ENCODE measurements around the gene D2HGDH.
"Not testable (repeated sequence)": the region's sequence is repeated elsewhere in the genome, so short reads cannot be mapped to it uniquely, and the experiment has no call there.

The D2HGDH gene

DNA sequence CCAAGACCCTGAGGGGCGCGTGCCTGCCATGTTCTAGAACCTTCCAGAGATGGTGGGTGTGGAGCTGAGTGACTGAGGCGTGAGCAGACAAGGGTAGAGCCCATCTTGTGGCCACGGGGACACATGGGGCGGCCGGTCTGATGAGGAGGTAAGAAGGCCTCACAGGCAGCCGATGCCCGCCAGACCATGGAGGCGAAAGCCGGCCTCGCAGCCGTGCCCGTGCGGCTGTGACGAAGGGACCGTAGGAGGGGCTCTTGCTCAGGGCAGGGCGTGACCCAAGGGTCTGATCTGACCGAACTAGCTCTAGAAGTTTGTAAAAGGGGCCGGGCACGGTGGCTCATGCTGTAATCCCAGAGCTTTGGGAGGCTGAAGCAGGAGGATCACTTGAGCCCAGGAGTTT lies 19.6 kb downstream of the D2HGDH start:
- H3K4me1 ChIP-seq (ENCODE audit: control insufficient read depth, insufficient read depth, low read length) = no peaks in the 10 kb centered on the region
- H3K4me3 ChIP-seq (ENCODE audit: low read length) = no peak overlapping the region
- H3K36me3 ChIP-seq (ENCODE audit: control insufficient read depth, insufficient read depth, low read length) = no peaks in the 10 kb centered on the region
- H3K27me3 ChIP-seq (ENCODE audit: control insufficient read depth, insufficient read depth, low read length) = no peaks in the 10 kb centered on the region
- no peak overlapping the region for H3K9ac ChIP-seq (ENCODE audit: low read length)
- no peaks in the 10 kb centered on the region for H3K9me3 ChIP-seq (ENCODE audit: control insufficient read depth, low read length)

DNA sequence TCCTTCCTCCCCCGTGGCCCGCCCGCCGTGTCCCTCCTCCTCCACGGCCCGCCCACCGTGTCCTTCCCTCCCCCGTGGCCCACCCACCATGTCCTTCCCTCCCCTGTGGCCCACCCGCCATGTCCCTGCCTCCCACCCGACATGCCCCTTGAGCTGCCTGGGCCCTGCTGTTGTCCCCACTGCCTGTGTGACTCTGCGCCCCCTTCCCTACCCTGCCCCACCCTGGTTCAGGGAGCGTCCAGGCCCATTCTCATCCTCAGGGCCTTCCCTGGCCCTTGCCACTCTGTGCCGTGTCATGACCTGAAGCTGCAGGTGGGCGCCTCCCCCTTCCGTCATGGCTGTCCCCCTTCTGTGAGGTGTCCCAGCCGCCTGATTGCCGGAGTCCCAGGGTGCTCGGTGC lies 20.7 kb downstream of the D2HGDH start:
- Histone ChIP-seq H3K4me1 (ENCODE audit: control insufficient read depth, insufficient read depth, low read length) (no peaks in the 10 kb centered on the region), H3K27me3 (ENCODE audit: control insufficient read depth, insufficient read depth, low read length) (no peaks in the 10 kb centered on the region)

DNA sequence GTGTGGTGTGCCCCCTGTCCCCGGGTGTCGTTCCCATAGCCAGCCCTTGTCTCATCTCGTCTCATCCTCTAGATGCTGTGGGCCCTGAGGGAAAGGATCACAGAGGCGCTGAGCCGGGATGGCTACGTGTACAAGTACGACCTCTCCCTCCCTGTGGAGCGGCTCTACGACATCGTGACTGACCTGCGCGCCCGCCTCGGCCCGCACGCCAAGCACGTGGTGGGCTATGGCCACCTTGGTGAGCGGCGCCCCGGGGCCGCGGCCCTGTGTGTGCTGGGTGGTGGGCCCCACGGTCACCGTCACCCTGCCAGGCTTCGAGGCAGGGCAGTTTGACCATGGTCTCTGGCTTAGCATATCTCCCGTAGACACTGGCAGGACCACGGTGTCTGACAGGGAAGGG lies 21.3 kb downstream of the D2HGDH start:
- H3K4me3 ChIP-seq (ENCODE audit: low read length) = no peak overlapping the region
- H3K4me1 ChIP-seq (ENCODE audit: control insufficient read depth, insufficient read depth, low read length) = no peaks in the 10 kb centered on the region
- no peaks in the 10 kb centered on the region for H3K27me3 ChIP-seq (ENCODE audit: control insufficient read depth, insufficient read depth, low read length)
- no peaks in the 10 kb centered on the region for H3K36me3 ChIP-seq (ENCODE audit: control insufficient read depth, insufficient read depth, low read length)
- H3K9ac ChIP-seq (ENCODE audit: low read length) = no peak overlapping the region
- H3K9me3 ChIP-seq (ENCODE audit: control insufficient read depth, low read length) = peaks cover 4% of the 10 kb centered on the region

More for the DNA sequence above, 20.7 kb downstream of the D2HGDH start:
- no peak overlapping the region for H3K4me3 ChIP-seq (ENCODE audit: low read length)
- H3K36me3 ChIP-seq (ENCODE audit: control insufficient read depth, insufficient read depth, low read length) = no peaks in the 10 kb centered on the region
- H3K9me3 ChIP-seq (ENCODE audit: control insufficient read depth, low read length) = no peaks in the 10 kb centered on the region
- no peak overlapping the region for H3K9ac ChIP-seq (ENCODE audit: low read length)

DNA sequence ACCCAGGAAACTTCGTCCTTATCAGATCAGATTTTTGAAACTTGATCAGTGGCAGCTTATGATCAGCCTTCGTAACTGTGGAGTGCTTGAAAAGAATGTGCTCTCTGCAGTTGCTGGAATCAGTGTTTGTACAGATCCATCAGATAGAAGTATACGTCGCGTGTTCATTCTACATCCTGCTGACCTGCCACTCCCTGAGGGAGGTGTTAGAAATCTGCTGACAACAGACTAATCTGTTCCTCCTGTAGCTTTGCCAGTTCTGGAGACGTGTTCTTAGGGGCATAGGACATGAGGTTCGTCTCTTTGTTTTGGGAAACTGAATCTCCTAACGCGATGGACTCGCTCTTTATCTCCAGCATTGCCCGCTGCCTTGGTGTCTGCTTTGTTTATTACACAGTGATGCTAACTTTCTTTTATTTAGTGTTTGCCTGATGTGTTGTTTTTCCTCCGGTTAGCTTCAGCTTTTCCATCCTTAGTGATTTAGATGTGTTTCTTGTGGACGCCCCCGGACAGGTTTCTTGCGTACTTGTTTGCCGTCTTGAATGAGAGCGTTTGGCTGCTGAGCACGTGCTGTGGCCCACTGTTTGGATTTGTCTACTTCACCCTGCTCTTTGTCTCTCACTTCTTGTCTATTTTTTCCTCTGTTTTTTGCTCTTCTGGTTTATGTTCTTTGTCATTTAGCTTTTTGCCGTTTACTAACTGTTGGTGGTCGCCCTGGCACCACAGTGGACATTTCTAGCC lies 24.8 kb downstream of the D2HGDH start:
- no peaks in the 10 kb centered on the region for H3K4me1 ChIP-seq (ENCODE audit: control insufficient read depth, insufficient read depth, low read length)
- no peak overlapping the region for H3K4me3 ChIP-seq (ENCODE audit: low read length)
- no peaks in the 10 kb centered on the region for H3K27me3 ChIP-seq (ENCODE audit: control insufficient read depth, insufficient read depth, low read length)
- no peak overlapping the region for H3K9ac ChIP-seq (ENCODE audit: low read length)
- peaks cover 4% of the 10 kb centered on the region for H3K9me3 ChIP-seq (ENCODE audit: control insufficient read depth, low read length)
- H3K36me3 ChIP-seq (ENCODE audit: control insufficient read depth, insufficient read depth, low read length) = no peaks in the 10 kb centered on the region

DNA sequence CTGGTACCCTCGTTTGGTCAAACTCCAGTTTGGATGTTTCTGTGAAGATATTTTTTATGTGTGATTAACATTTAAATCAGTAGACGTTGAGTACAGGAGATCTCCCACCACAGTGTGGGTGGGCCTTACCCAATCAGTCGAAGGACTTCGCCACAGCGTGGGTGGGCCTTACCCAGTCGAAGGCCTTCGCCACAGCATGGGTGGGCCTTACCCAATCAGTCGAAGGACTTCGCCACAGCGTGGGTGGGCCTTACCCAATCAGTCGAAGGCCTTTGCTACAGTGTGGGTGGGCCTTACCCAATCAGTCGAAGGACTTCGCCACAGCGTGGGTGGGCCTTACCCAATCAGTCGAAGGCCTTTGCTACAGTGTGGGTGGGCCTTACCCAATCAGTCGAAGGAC lies 25.5 kb downstream of the D2HGDH start:
- H3K4me3 ChIP-seq (ENCODE audit: low read length); H3K4me1 ChIP-seq (ENCODE audit: control insufficient read depth, insufficient read depth, low read length); H3K9me3 ChIP-seq (ENCODE audit: control insufficient read depth, low read length); H3K9ac ChIP-seq (ENCODE audit: low read length); H3K27me3 ChIP-seq (ENCODE audit: control insufficient read depth, insufficient read depth, low read length); H3K36me3 ChIP-seq (ENCODE audit: control insufficient read depth, insufficient read depth, low read length): not testable (repeated sequence)

DNA sequence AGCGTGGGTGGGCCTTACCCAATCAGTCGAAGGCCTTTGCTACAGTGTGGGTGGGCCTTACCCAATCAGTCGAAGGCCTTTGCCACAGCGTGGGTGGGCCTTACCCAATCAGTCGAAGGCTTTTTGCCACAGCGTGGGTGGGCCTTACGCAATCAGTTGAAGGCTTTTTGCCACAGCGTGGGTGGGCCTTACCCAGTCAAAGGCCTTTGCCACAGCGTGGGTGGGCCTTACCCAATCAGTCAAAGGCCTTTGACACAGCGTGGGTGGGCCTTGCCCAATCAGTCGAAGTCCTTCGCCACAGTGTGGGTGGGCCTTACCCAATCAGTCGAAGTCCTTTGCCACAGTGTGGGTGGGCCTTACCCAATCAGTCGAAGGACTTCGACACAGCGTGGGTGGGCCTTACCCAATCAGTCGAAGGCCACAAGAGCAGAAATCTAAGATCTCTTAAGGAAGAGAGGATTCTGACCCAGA lies 25.9 kb downstream of the D2HGDH start:
- H3K36me3 ChIP-seq (ENCODE audit: control insufficient read depth, insufficient read depth, low read length) = no peaks in the 10 kb centered on the region
- H3K4me1 ChIP-seq (ENCODE audit: control insufficient read depth, insufficient read depth, low read length) = no peaks in the 10 kb centered on the region
- H3K9me3 ChIP-seq (ENCODE audit: control insufficient read depth, low read length) = peaks cover 4% of the 10 kb centered on the region

DNA sequence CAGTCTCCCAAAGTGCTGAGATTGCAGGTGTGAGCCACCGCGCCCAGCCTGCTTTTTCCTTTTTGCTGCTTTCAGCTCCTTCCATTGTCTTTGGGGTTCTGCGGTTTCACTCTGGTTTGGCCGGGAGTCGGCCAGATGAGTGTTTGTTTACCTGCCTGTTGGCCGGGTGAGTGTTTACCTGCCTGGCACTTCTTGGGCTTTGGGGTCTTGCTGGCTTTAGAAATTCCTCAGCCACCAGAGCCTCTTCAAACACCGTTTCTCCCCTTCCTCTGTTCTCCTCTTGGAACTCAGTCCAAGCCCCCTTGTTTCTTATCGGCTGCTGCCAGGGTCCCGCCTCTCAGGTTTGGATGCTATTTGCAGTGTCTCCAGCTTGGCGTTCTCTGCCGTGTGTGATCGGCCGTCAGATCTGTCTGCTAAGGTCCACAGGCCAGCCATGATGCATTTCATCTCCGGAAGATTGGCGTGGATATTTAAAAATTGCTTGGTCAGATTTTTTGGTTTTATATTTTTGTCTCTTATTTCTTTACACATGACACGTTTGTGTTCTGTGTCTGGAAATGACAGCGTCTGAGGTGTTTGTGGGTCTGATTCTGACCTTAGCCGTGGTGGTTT lies 28.0 kb downstream of the D2HGDH start:
- Histone ChIP-seq H3K9me3 (ENCODE audit: control insufficient read depth, low read length) (peaks cover 4% of the 10 kb centered on the region), H3K36me3 (ENCODE audit: control insufficient read depth, insufficient read depth, low read length) (no peaks in the 10 kb centered on the region), H3K4me1 (ENCODE audit: control insufficient read depth, insufficient read depth, low read length) (no peaks in the 10 kb centered on the region), H3K9ac (ENCODE audit: low read length) (no peak overlapping the region), H3K27me3 (ENCODE audit: control insufficient read depth, insufficient read depth, low read length) (no peaks in the 10 kb centered on the region), H3K4me3 (ENCODE audit: low read length) (no peak overlapping the region)

More for the DNA sequence above, 25.9 kb downstream of the D2HGDH start:
- H3K9ac ChIP-seq (ENCODE audit: low read length) = no peak overlapping the region
- H3K27me3 ChIP-seq (ENCODE audit: control insufficient read depth, insufficient read depth, low read length) = no peaks in the 10 kb centered on the region
- no peak overlapping the region for H3K4me3 ChIP-seq (ENCODE audit: low read length)

DNA sequence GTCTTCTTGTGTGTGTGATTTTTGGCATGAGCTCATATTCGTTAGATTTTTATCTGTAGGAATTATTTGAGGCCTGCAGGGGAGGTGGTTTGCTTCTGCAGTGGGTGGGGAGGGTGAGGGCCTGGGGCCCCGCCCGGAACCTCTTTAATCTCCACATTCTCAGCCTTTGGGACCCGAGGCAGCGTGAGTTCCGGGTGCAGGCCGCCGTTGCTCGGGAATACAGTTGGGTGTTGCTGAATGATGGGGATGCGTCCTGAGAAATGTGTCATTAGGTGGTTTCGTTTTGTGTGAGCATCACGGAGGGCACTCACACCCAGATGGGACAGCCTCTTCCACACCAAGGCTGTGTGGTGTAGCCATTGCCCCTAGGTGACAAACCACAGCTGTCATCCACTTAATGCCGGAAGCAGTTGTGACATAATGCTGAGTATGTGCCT lies 28.5 kb downstream of the D2HGDH start:
- no peak overlapping the region for H3K9ac ChIP-seq (ENCODE audit: low read length)
- H3K36me3 ChIP-seq (ENCODE audit: control insufficient read depth, insufficient read depth, low read length) = no peaks in the 10 kb centered on the region
- H3K27me3 ChIP-seq (ENCODE audit: control insufficient read depth, insufficient read depth, low read length) = no peaks in the 10 kb centered on the region
- H3K4me3 ChIP-seq (ENCODE audit: low read length) = no peak overlapping the region
- H3K4me1 ChIP-seq (ENCODE audit: control insufficient read depth, insufficient read depth, low read length) = no peaks in the 10 kb centered on the region
- peaks cover 4% of the 10 kb centered on the region for H3K9me3 ChIP-seq (ENCODE audit: control insufficient read depth, low read length)

DNA sequence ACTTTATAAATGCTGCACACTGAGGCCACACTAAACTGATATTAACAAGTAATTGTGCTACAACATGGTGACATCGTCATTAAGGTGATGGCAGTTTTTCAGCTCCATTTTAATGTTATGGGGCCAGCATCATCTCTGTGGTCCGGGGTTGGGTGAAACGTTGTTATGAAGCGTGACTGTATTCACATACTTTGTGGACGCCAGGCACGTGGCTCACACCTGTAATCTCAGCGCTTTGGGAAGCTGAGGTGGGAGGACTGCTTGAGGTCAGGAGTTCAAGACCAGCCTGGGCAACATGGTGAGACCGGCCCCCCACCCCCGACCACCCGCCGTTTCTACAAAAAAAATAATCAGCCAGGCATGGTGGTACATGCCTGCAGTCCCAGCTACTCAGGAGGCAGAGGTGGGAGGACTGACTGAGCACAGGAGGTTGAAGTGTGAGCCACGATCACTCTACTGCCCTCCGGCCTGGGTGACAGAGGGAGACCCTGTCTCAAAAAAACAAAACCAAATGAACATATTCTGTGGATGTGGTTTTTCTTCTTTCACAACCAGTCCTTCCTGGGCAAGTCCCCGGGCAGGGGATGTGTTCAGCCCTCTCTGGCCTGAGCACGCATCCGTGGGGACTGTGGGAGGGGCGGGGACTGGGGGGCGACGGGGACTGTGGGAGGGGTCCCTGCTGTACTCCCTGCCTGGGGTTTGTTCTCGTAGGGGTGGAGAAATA lies 29.3 kb downstream of the D2HGDH start:
- H3K9me3 ChIP-seq (ENCODE audit: control insufficient read depth, low read length) = peaks cover 4% of the 10 kb centered on the region
- H3K27me3 ChIP-seq (ENCODE audit: control insufficient read depth, insufficient read depth, low read length) = no peaks in the 10 kb centered on the region
- H3K4me3 ChIP-seq (ENCODE audit: low read length) = no peak overlapping the region
- no peaks in the 10 kb centered on the region for H3K4me1 ChIP-seq (ENCODE audit: control insufficient read depth, insufficient read depth, low read length)
- H3K36me3 ChIP-seq (ENCODE audit: control insufficient read depth, insufficient read depth, low read length) = no peaks in the 10 kb centered on the region
- no peak overlapping the region for H3K9ac ChIP-seq (ENCODE audit: low read length)

DNA sequence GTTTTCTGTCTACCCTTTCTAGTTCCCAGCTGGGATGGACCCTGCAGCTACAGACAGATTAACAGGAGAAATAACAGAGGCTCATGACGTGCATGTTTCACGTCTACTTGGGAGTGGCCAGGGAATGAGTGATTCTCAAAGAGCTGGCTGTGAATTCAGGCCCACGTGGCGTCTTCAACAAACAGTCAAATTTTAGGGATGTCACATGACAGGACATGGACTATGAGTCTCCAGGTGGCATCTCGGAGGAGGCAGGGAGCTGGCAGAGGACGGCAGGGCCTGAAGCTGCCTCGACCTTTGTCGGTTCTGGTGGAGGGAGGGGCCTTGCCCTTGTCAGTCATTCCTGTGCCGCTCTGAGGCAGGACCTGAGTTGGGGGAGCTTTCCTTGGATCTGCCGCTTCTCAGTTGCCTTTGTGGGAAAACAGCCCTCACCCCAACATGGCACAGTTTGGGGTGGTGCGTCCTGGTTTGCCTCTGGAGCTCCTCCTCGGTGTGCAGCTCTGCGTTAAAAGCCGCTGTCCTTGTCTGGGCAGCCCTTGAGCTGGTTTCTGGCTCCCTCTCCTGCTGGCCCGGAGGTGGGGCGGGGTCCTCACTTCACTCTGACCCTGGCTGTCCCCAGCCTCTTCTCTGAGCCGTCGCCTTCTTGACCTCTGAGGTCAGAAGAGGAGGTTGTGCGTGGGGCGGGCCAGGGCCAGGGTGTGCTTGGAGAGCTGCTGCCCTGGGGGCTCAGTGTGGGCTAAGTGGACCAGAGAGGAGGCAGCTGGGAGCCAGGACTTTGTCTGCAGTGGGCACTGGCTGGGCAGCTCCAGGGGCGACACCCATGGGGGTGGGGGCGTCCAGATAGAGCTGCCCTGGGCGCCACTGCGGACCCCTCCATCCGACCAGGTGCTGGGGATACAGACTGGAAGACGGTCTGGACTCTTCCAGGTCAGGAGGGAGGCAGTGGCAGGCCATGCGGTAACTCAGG lies 30.1 kb downstream of the D2HGDH start:
- H3K36me3 ChIP-seq (ENCODE audit: control insufficient read depth, insufficient read depth, low read length) = no peaks in the 10 kb centered on the region
- no peak overlapping the region for H3K9ac ChIP-seq (ENCODE audit: low read length)
- H3K9me3 ChIP-seq (ENCODE audit: control insufficient read depth, low read length) = peaks cover 4% of the 10 kb centered on the region
- no peaks in the 10 kb centered on the region for H3K4me1 ChIP-seq (ENCODE audit: control insufficient read depth, insufficient read depth, low read length)
- no peaks in the 10 kb centered on the region for H3K27me3 ChIP-seq (ENCODE audit: control insufficient read depth, insufficient read depth, low read length)
- no peak overlapping the region for H3K4me3 ChIP-seq (ENCODE audit: low read length)

DNA sequence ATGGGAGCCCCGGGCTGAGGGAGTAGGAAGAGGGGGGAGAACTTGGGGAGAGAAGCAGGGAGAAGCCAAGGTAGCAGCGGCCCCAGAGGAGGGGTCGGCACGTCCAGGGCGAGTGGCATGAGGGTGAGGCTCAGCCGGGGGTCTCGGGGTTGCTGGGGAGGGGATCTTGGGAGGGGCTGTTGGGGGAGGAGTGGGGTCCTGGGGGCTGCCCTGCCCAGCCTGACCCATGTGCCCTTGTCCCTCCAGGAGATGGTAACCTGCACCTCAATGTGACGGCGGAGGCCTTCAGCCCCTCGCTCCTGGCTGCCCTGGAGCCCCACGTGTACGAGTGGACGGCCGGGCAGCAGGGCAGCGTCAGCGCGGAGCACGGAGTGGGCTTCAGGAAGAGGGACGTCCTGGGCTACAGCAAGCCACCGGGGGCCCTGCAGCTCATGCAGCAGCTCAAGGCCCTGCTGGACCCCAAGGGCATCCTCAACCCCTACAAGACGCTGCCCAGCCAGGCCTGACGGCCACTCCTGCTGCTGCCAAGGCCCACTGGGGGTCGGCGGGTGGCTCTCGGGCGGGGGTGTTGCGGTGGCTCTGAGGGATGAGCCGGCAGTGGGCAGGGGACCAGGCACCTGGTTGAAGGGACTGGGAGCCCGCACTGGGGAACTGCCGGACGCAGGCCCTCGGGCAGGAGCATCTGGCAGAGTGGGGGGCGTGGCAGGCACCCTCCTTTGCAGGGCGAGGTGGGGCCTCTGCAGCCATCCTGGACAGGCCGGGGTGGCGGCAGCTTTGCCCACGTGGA lies 33.2 kb downstream of the D2HGDH start:
- Histone ChIP-seq H3K36me3 (ENCODE audit: control insufficient read depth, insufficient read depth, low read length) (no peaks in the 10 kb centered on the region), H3K4me1 (ENCODE audit: control insufficient read depth, insufficient read depth, low read length) (no peaks in the 10 kb centered on the region), H3K27me3 (ENCODE audit: control insufficient read depth, insufficient read depth, low read length) (peaks cover 6% of the 10 kb centered on the region), H3K9ac (ENCODE audit: low read length) (no peak overlapping the region), H3K9me3 (ENCODE audit: control insufficient read depth, low read length) (no peaks in the 10 kb centered on the region), H3K4me3 (ENCODE audit: low read length) (no peak overlapping the region)
